Testis (tissue), 2 donors: ENCODE results near the gene SPRING1.

Source experiments
- CTCF ChIP-seq, 3 experiments: fragments of 450-650 bp in 2 of 3; fragments of 200-600 bp in 1 of 3; sonication (generic) in 1 of 3; IDR thresholded peaks; one replicate each; pipeline ENCODE4 v1.5.1; 2016 to 2019; ENCODE audit warnings: antibody characterized with exemption in 3 of 3, mild to moderate bottlenecking in 2 of 3, moderate library complexity in 1 of 3
- POLR2A ChIP-seq: fragments of 450-650 bp; IDR thresholded peaks from one replicate; pipeline ENCODE4 v1.6.1; 2017; ENCODE audit warnings: antibody characterized with exemption, mild to moderate bottlenecking, moderate library complexity

GRCh38 chr12:116698116-116698515 is 39.8 kb downstream of the SPRING1 start:
- TF ChIP-seq CTCF (IDR thresholded peaks at IDR 0.05) (no peak), POLR2A (no peak)
